Measurements from ENCODE around the gene PTX4.

PTX4 gene

GRCh38 chr16:1525871-1526607 is 37.3 kb upstream of the PTX4 start:
- H2AFZ ChIP-seq (ENCODE audit: low read length), result no peak overlapping the region
- no peaks in the 10 kb centered on the region for H3K36me3 ChIP-seq (replicated peaks; ENCODE audit: insufficient read depth, low read length)
- DNase-seq, result no peak
- no peak overlapping the region for H3K9ac ChIP-seq (ENCODE audit: low read length)
- H3K9me2 ChIP-seq (replicated peaks; ENCODE audit: insufficient read depth, low read length), result no peaks in the 10 kb centered on the region
- H3K4me3 ChIP-seq (ENCODE audit: low read length), result no peak overlapping the region
- no peaks in the 10 kb centered on the region for H3K4me1 ChIP-seq (ENCODE audit: low read length)
- H4K20me1 ChIP-seq (ENCODE audit: insufficient read depth, low read length), result no peaks in the 10 kb centered on the region
- H3K27ac ChIP-seq (ENCODE audit: low read length), result no peak overlapping the region
- peaks cover 75% of the 10 kb centered on the region for H3K27me3 ChIP-seq (replicated peaks; ENCODE audit: insufficient read depth, low read length)
- H3K9me3 ChIP-seq (replicated peaks; ENCODE audit: insufficient read depth, low read length), result no peaks in the 10 kb centered on the region
- TF ChIP-seq EZH2 (optimal IDR thresholded peaks at IDR 0.05; ENCODE audit: low read depth, low read length) (no peak), EZH2phosphoT487 (IDR thresholded peaks at IDR 0.05; ENCODE audit: low read length) (no peak), CTCF (IDR thresholded peaks at IDR 0.05; ENCODE audit: low read length) (no peak)
- H3F3A ChIP-seq (ENCODE audit: insufficient read depth, low read length), result no peaks in the 10 kb centered on the region
- H3K79me2 ChIP-seq (ENCODE audit: low read length), result no peaks in the 10 kb centered on the region
- no peak overlapping the region for H3K4me2 ChIP-seq (ENCODE audit: low read depth, low read length)

- Histone ChIP-seq H3K4me3 (ENCODE audit: low read length) (no peak overlapping the region), H3F3A (ENCODE audit: insufficient read depth, low read length) (no peaks in the 10 kb centered on the region), H2AFZ (ENCODE audit: low read length) (no peak overlapping the region), H3K4me2 (ENCODE audit: low read depth, low read length) (no peak overlapping the region), H3K27ac (ENCODE audit: low read length) (no peak overlapping the region), H3K9me2 (replicated peaks; ENCODE audit: insufficient read depth, low read length) (no peaks in the 10 kb centered on the region), H3K79me2 (ENCODE audit: low read length) (no peaks in the 10 kb centered on the region), H3K9me3 (replicated peaks; ENCODE audit: insufficient read depth, low read length) (no peaks in the 10 kb centered on the region), H4K20me1 (ENCODE audit: insufficient read depth, low read length) (no peaks in the 10 kb centered on the region), H3K36me3 (replicated peaks; ENCODE audit: insufficient read depth, low read length) (no peaks in the 10 kb centered on the region), H3K4me1 (ENCODE audit: low read length) (no peaks in the 10 kb centered on the region), H3K27me3 (replicated peaks; ENCODE audit: insufficient read depth, low read length) (peaks cover 75% of the 10 kb centered on the region), H3K9ac (ENCODE audit: low read length) (no peak overlapping the region)
- DNase-seq, result no peak
- no peak for TF ChIP-seq EZH2 (optimal IDR thresholded peaks at IDR 0.05; ENCODE audit: low read depth, low read length)
- TF ChIP-seq EZH2phosphoT487 (IDR thresholded peaks at IDR 0.05; ENCODE audit: low read length), result no peak
- TF ChIP-seq CTCF (IDR thresholded peaks at IDR 0.05; ENCODE audit: low read length), result no peak
Measured at GRCh38 chr16:1524366-1524765, 35.6 kb upstream of the PTX4 start.

GRCh38 chr16:1523581-1524245 is 35.0 kb upstream of the PTX4 start:
- H2AFZ ChIP-seq (ENCODE audit: low read length), result no peak overlapping the region
- H3K9me3 ChIP-seq (replicated peaks; ENCODE audit: insufficient read depth, low read length), result no peaks in the 10 kb centered on the region
- no peak overlapping the region for H3K9ac ChIP-seq (ENCODE audit: low read length)
- H3F3A ChIP-seq (ENCODE audit: insufficient read depth, low read length), result no peaks in the 10 kb centered on the region
- H3K4me2 ChIP-seq (ENCODE audit: low read depth, low read length), result no peak overlapping the region
- H3K9me2 ChIP-seq (replicated peaks; ENCODE audit: insufficient read depth, low read length), result no peaks in the 10 kb centered on the region
- H3K27me3 ChIP-seq (replicated peaks; ENCODE audit: insufficient read depth, low read length), result peaks cover 75% of the 10 kb centered on the region
- no peak overlapping the region for H3K27ac ChIP-seq (ENCODE audit: low read length)
- no peaks in the 10 kb centered on the region for H3K4me1 ChIP-seq (ENCODE audit: low read length)
- no peaks in the 10 kb centered on the region for H3K79me2 ChIP-seq (ENCODE audit: low read length)
- DNase-seq, result no peak
- no peaks in the 10 kb centered on the region for H4K20me1 ChIP-seq (ENCODE audit: insufficient read depth, low read length)
- H3K4me3 ChIP-seq (ENCODE audit: low read length), result no peak overlapping the region
- no peak for TF ChIP-seq EZH2 (optimal IDR thresholded peaks at IDR 0.05; ENCODE audit: low read depth, low read length)
- no peak for TF ChIP-seq EZH2phosphoT487 (IDR thresholded peaks at IDR 0.05; ENCODE audit: low read length)
- no peak for TF ChIP-seq CTCF (IDR thresholded peaks at IDR 0.05; ENCODE audit: low read length)
- H3K36me3 ChIP-seq (replicated peaks; ENCODE audit: insufficient read depth, low read length), result no peaks in the 10 kb centered on the region

Measured in MM.1S (cell line).